H9 (cell line): Measurements from ENCODE around the gene MSMO1. TPM values are rescaled to one million over a fixed set of nuclear protein-coding genes. Genes with fewer than 3 reads are reported as not detected.

ENCODE experiments used
- DNase-seq: peaks from one replicate; pipeline ENCODE4 v3.0.0-alpha.2; 2017
- H2AFZ ChIP-seq: one replicate; pipeline ENCODE4 v1.6.1; 2013; ENCODE audit warnings: mild to moderate bottlenecking, low read length, control low read depth, moderate library complexity
- H2AK5ac ChIP-seq: 2 replicates; pipeline ENCODE4 v1.6.1; 2013; ENCODE audit warnings: low read length, control low read depth, mixed read lengths; ENCODE audit not compliant: insufficient read length
- H2BK120ac ChIP-seq: one replicate; pipeline ENCODE4 v1.6.1; 2013; ENCODE audit warnings: low read depth, mild to moderate bottlenecking, low read length, control low read depth, inconsistent platforms; ENCODE audit not compliant: poor library complexity, severe bottlenecking
- H2BK12ac ChIP-seq: 2 replicates; pipeline ENCODE4 v1.6.1; 2013; ENCODE audit warnings: low read length, control low read depth, mixed read lengths, low read depth; ENCODE audit not compliant: insufficient read length
- H2BK15ac ChIP-seq: 2 replicates; pipeline ENCODE4 v1.6.1; 2013; ENCODE audit warnings: low read depth, low read length, control low read depth
- H2BK20ac ChIP-seq: one replicate; pipeline ENCODE4 v1.6.1; 2013; ENCODE audit warnings: low read depth, mild to moderate bottlenecking, low read length, control low read depth, inconsistent platforms; ENCODE audit not compliant: poor library complexity, severe bottlenecking
- H2BK5ac ChIP-seq: 2 replicates; pipeline ENCODE4 v1.6.1; 2013; ENCODE audit warnings: low read length, control low read depth, mixed read lengths; ENCODE audit not compliant: insufficient read length
- H3K14ac ChIP-seq: 2 replicates; pipeline ENCODE4 v1.6.1; 2013; ENCODE audit warnings: low read length, control low read depth; ENCODE audit not compliant: insufficient read depth
- H3K18ac ChIP-seq: 2 replicates; pipeline ENCODE4 v1.6.1; 2013; ENCODE audit warnings: low read depth, mild to moderate bottlenecking, mixed read lengths, low read length, control low read depth; ENCODE audit not compliant: insufficient read length
- H3K23ac ChIP-seq: 2 replicates; pipeline ENCODE4 v1.6.1; 2013; ENCODE audit warnings: low read length, control low read depth, mixed read lengths, low read depth; ENCODE audit not compliant: insufficient read length
- H3K23me2 ChIP-seq: 2 replicates; pipeline ENCODE4 v1.6.1; 2013; ENCODE audit warnings: low read depth, mild to moderate bottlenecking, mixed read lengths, low read length, control low read depth; ENCODE audit not compliant: insufficient read length, poor library complexity, severe bottlenecking
- H3K27ac ChIP-seq: 2 replicates; pipeline ENCODE4 v1.5.1; 2013; ENCODE audit warnings: low read length, control low read depth, mixed read lengths, low read depth; ENCODE audit not compliant: insufficient read length
- H3K27me3 ChIP-seq: 2 replicates; pipeline ENCODE4 v1.6.1; 2013; ENCODE audit warnings: low read length, control low read depth, inconsistent platforms; ENCODE audit not compliant: insufficient read depth
- H3K4ac ChIP-seq: 2 replicates; pipeline ENCODE4 v1.6.1; 2013; ENCODE audit warnings: low read depth, mild to moderate bottlenecking, control low read depth, inconsistent platforms, low read length, moderate library complexity
- H3K4me1 ChIP-seq: 2 replicates; pipeline ENCODE4 v1.6.1; 2013; ENCODE audit warnings: low read length, control low read depth, inconsistent platforms; ENCODE audit not compliant: insufficient read depth
- H3K4me2 ChIP-seq: 2 replicates; pipeline ENCODE4 v1.6.1; 2013; ENCODE audit warnings: low read length, control low read depth, mixed read lengths; ENCODE audit not compliant: insufficient read length, insufficient read depth
- H3K56ac ChIP-seq: 2 replicates; pipeline ENCODE4 v1.6.1; 2013; ENCODE audit warnings: low read depth, mild to moderate bottlenecking, mixed read lengths, low read length, control low read depth; ENCODE audit not compliant: insufficient read length
- H3K79me1 ChIP-seq: 2 replicates; pipeline ENCODE4 v1.6.1; 2013; ENCODE audit warnings: low read depth, mild to moderate bottlenecking, moderate library complexity, low read length, control low read depth, inconsistent platforms; ENCODE audit not compliant: insufficient read depth, poor library complexity, severe bottlenecking
- H3K79me2 ChIP-seq: 2 replicates; pipeline ENCODE4 v1.6.1; 2013; ENCODE audit warnings: low read length, control low read depth, inconsistent platforms; ENCODE audit not compliant: insufficient read depth
- H3K9ac ChIP-seq: 2 replicates; pipeline ENCODE4 v1.6.1; 2013; ENCODE audit warnings: low read length, control low read depth, mixed read lengths; ENCODE audit not compliant: insufficient read length; ENCODE audit errors: extremely low read depth
- H3K9me3 ChIP-seq: one replicate; pipeline ENCODE4 v1.6.1; 2013; ENCODE audit warnings: low read depth, low read length, inconsistent platforms; ENCODE audit not compliant: control insufficient read depth
- H3T11ph ChIP-seq: one replicate; pipeline ENCODE4 v1.6.1; 2013; ENCODE audit warnings: mild to moderate bottlenecking, low read length, control low read depth, inconsistent platforms
- H4K20me1 ChIP-seq: one replicate; pipeline ENCODE4 v1.6.1; 2013; ENCODE audit not compliant: control insufficient read depth, insufficient read length, insufficient read depth
- H4K5ac ChIP-seq: 2 replicates; pipeline ENCODE4 v1.6.1; 2013; ENCODE audit warnings: low read depth, mild to moderate bottlenecking, mixed read lengths, low read length, control low read depth; ENCODE audit not compliant: insufficient read length
- H4K8ac ChIP-seq: replicated peaks from 2 replicates; pipeline ENCODE4 v1.6.1; 2013; ENCODE audit warnings: low read length, control low read depth, mixed read lengths, low read depth; ENCODE audit not compliant: insufficient read length
- H4K91ac ChIP-seq: 2 replicates; pipeline ENCODE4 v1.6.1; 2013; ENCODE audit warnings: low read depth, mild to moderate bottlenecking, moderate library complexity, mixed read lengths, low read length, control low read depth; ENCODE audit not compliant: insufficient read length
- H3K27ac Mint-ChIP-seq, 3 experiments: 2 replicates in 2 of 3; 3 replicates in 1 of 3; pipeline ENCODE4 v1.8.0; 2020 to 2021; ENCODE audit warnings: mixed read lengths in 3 of 3, mild to moderate bottlenecking in 1 of 3, moderate library complexity in 1 of 3
- H3K27me3 Mint-ChIP-seq: 2 replicates; pipeline ENCODE4 v1.8.0; 2021; ENCODE audit warnings: low read depth, mild to moderate bottlenecking, moderate library complexity, mixed read lengths
- H3K36me3 Mint-ChIP-seq, 3 experiments: 2 replicates in 2 of 3; 3 replicates in 1 of 3; pipeline ENCODE4 v1.8.0; 2020 to 2021; ENCODE audit warnings: low read depth in 3 of 3, mixed read lengths in 3 of 3; ENCODE audit not compliant: insufficient read depth in 1 of 3
- H3K4me1 Mint-ChIP-seq, 2 experiments: 2 replicates each; pipeline ENCODE4 v1.8.0; 2020; ENCODE audit warnings: mixed read lengths in 2 of 2
- H3K4me3 Mint-ChIP-seq, 2 experiments: 2 replicates in 1 of 2; 3 replicates in 1 of 2; pipeline ENCODE4 v1.8.0; 2020 to 2021; ENCODE audit warnings: mild to moderate bottlenecking in 2 of 2, mixed read lengths in 2 of 2, moderate library complexity in 1 of 2
- H3K9me3 Mint-ChIP-seq, 2 experiments: 2 replicates in 1 of 2; 3 replicates in 1 of 2; pipeline ENCODE4 v1.8.0; 2020; ENCODE audit warnings: mild to moderate bottlenecking in 2 of 2, mixed read lengths in 2 of 2, moderate library complexity in 1 of 2
- WGBS: extraction: QIAGEN DNeasy Blood & Tissue Kit; methylation state at CpG from one replicate; pipeline ENCODE4 v1.1.7; 2013; ENCODE audit warnings: missing lambda C conversion rate, low lambda C conversion rate, mixed read lengths; ENCODE audit not compliant: insufficient read length; ENCODE audit errors: extremely low coverage; 5-methylcytosine and 5-hydroxymethylcytosine counted together
- total RNA-seq: library from RNA; stranded (reverse); gene quantifications from 2 replicates; pipeline ENCODE4 v1.2.1, GENCODE V29; 2021
- TF ChIP-seq, protein P1 (sequence below): fragments of 200-600 bp; sonication (generic); conservative IDR thresholded peaks from 3 replicates; pipeline ENCODE4 v1.8.0; 2021; ENCODE audit warnings: antibody characterized with exemption, mild to moderate bottlenecking

The MSMO1 gene
- total RNA-seq, 1 experiment from 2014 or later: 79.3 TPM

DNA sequence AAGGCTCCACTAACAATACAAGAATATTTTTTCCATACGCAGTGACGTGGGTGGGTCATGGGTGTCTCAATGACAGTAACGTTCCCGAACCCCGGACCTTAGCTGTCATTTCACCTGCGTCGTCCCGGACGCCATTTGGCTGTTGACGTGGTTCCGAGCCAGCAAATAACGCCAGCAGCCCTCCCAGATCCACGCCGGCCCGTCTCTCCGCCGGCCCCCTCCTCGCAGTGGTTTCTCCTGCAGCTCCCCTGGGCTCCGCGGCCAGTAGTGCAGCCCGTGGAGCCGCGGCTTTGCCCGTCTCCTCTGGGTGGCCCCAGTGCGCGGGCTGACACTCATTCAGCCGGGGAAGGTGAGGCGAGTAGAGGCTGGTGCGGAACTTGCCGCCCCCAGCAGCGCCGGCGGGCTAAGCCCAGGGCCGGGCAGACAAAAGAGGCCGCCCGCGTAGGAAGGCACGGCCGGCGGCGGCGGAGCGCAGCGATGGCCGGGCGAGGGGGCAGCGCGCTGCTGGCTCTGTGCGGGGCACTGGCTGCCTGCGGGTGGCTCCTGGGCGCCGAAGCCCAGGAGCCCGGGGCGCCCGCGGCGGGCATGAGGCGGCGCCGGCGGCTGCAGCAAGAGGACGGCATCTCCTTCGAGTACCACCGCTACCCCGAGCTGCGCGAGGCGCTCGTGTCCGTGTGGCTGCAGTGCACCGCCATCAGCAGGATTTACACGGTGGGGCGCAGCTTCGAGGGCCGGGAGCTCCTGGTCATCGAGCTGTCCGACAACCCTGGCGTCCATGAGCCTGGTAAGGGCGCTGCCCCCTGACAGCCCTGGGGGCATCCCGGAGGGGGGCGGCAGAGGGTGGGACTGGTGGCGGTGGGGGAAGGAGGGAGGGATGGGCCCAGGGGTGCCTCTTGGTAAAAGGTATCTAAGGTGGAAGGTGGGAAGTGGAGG, 51.5 kb downstream of the MSMO1 start, which contains the start of gene CPE:
CPE (plus strand) TSS at position 264 of the 933 bp plus-strand sequence; CDS start at position 478, 214 bp downstream.
- Mint-ChIP-seq H3K27me3 (peaks cover 52% of the 10 kb centered on the region), H3K4me3 (peak within 1 kb of the TSS; percentile 72 to 82), H3K27ac (no peak within 1 kb of the TSS), H3K36me3 (no peaks in the 10 kb centered on the region), H3K4me1 (peaks cover 21 to 22% of the 10 kb centered on the region in 2 experiments), H3K9me3 (no peaks in the 10 kb centered on the region)
- Histone ChIP-seq H2AFZ (no peak within 1 kb of the TSS), H2BK120ac (no peak within 1 kb of the TSS), H4K20me1 (no peaks in the 10 kb centered on the region), H3K14ac (peak within 1 kb of the TSS; percentile 79), H3K9ac (no peak within 1 kb of the TSS), H3K23ac (no peak within 1 kb of the TSS), H3K27ac (no peak within 1 kb of the TSS), H3K4me1 (no peaks in the 10 kb centered on the region; the same call in 1 of the 2 replicates), H4K8ac (no peak within 1 kb of the TSS), H3K27me3 (peaks cover 4% of the 10 kb centered on the region; the same call in 1 of the 2 replicates), H3K56ac (no peak within 1 kb of the TSS), H2AK5ac (no peak within 1 kb of the TSS), H4K5ac (no peak within 1 kb of the TSS), H3K4me2 (peak within 1 kb of the TSS; percentile 69), H2BK20ac (no peak within 1 kb of the TSS), H3K79me1 (no peaks in the 10 kb centered on the region), H2BK12ac (no peak within 1 kb of the TSS), H3K79me2 (no peaks in the 10 kb centered on the region), H4K91ac (no peak within 1 kb of the TSS), H2BK15ac (no peak within 1 kb of the TSS), H3K23me2 (peaks cover 10% of the 10 kb centered on the region), H3K9me3 (no peaks in the 10 kb centered on the region), H3K18ac (no peak within 1 kb of the TSS), H2BK5ac (no peak within 1 kb of the TSS), H3K4ac (no peak within 1 kb of the TSS), H3T11ph (no peak within 1 kb of the TSS)
- TF ChIP-seq, protein P1, sequence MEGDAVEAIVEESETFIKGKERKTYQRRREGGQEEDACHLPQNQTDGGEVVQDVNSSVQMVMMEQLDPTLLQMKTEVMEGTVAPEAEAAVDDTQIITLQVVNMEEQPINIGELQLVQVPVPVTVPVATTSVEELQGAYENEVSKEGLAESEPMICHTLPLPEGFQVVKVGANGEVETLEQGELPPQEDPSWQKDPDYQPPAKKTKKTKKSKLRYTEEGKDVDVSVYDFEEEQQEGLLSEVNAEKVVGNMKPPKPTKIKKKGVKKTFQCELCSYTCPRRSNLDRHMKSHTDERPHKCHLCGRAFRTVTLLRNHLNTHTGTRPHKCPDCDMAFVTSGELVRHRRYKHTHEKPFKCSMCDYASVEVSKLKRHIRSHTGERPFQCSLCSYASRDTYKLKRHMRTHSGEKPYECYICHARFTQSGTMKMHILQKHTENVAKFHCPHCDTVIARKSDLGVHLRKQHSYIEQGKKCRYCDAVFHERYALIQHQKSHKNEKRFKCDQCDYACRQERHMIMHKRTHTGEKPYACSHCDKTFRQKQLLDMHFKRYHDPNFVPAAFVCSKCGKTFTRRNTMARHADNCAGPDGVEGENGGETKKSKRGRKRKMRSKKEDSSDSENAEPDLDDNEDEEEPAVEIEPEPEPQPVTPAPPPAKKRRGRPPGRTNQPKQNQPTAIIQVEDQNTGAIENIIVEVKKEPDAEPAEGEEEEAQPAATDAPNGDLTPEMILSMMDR: peak; percentile 40; the same call in 2 of the 3 replicates
- WGBS: no CpG with 5 or more reads among the region's 82 CpGs
- peak; percentile 68 for DNase-seq
